GM12872 (cell line): ENCODE data around the gene ACOXL.

Source experiments
- CTCF ChIP-seq: IDR thresholded peaks from 3 replicates; pipeline ENCODE4 v1.5.1; 2011; ENCODE audit warnings: low read depth, mild to moderate bottlenecking, low read length, moderate library complexity; ENCODE audit not compliant: insufficient read depth

ACOXL gene

GRCh38 chr2:111106706-111107105, 374.3 kb downstream of the ACOXL start:
- TF ChIP-seq CTCF = no peak

GRCh38 chr2:111108745-111109271, 376.4 kb downstream of the ACOXL start:
- TF ChIP-seq CTCF = no peak

GRCh38 chr2:111111101-111111755, 378.9 kb downstream of the ACOXL start:
- TF ChIP-seq CTCF = no peak

GRCh38 chr2:111113838-111114237, 381.5 kb downstream of the ACOXL start:
- no peak for TF ChIP-seq CTCF

DNA sequence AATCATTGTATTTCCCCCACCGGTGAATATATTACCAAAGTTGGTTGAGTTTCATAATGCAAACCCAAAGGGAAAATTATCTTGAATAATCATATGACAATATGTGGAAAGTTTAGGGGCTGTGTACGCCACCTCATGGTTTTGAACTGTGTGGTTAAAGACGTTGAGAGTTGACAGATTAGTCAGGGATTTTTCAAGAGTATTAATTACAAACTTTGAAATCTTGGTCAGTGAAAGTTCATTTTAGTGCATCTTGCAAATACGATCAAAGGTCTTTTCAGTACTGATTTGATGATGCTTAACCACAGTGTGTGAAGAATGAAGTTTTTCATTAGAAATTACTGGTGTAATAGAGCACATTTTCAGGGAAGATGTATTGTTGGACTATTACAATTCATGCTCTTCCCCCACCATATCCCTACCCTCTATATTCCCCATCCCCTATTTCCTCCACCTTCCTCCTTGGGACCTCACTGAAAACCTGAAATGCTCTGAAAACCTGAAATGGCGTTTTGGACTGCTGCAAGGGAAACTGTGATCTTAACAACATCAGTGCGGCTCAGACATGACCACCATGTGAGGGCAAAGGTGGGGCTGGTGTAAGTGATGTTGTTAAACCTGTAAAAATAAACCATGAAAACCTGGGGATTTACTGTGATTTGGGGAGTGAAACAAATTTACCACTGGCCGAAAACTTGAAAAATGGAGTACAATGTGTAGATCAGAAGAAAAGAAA, 383.8 kb downstream of the ACOXL start:
- TF ChIP-seq CTCF = no peak

- peak; percentile 84 for TF ChIP-seq CTCF
Measured at GRCh38 chr2:111116843-111117597, 384.6 kb downstream of the ACOXL start.
